IPS-NIHi11 (cell line): ENCODE results near the gene SPDYA.

Experiments
- DNase-seq: peaks from one replicate; pipeline ENCODE4 v3.0.0; 2012; ENCODE audit warnings: mixed read lengths, low spot score

Gene SPDYA

DNA sequence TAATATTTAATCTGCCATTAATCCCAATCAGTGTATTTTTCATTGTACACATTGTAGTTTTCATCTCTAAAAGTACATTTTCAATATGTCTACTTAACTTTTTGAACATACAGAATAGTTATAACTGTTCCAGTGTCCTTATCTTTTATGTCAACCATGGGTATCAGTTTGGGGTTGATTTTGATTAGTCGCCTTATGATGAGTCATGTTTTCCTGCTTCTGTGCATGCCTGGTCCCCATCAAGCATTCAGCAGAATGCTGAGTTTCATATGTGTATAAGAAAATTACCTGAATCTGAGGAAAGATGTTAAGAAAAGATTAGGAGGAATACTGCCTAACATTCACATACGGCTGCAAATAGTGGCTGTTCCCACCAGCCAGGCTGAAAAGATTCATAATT is 17.7 kb downstream of the SPDYA start:
- no peak for DNase-seq

- no peak for DNase-seq
These were observed 23.3 kb downstream of the SPDYA start for GRCh38 chr2:28833740-28834470.

DNA sequence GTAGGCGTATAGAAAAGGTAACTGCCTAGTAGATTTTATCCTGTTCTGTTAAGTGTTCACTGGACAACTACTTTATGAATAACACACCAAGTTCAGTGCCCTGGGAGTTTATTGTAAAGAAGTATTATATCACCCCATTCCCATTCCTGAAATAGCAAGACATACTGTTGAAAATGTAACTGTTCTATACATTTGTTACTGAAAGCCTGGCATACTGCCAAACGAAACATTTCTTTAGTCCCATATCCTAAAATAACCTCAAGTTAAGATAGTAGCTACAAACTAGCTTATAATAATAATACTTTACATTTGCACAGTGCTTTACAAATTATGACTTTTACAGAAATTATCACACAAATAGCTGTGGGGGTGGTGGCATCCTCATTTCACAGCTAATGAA is 25.1 kb downstream of the SPDYA start:
- no peak for DNase-seq

GRCh38 chr2:28838971-28839370 is 28.3 kb downstream of the SPDYA start:
- no peak for DNase-seq

GRCh38 chr2:28842042-28842441 is 31.4 kb downstream of the SPDYA start:
- DNase-seq: no peak

- no peak for DNase-seq
These were observed 44.6 kb downstream of the SPDYA start for GRCh38 chr2:28855193-28855592.

DNA sequence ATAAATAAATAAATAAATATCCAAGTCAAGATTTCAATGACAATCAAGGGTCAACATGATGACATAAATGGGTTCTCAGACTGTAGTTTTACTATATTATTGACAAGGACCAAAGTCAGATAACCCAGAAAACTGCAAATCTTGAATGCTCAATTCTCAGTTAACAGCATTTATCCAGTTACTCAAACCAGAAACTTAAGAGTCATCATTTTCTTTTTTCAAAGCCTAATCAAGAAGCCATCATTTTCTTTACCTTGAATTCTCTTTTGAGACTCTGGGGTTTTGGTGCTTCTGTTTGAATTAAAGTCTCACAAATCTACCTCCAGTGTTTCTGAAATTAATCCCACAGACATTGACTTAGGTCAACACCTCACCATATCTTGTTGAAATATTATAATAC is 45.3 kb downstream of the SPDYA start:
- no peak for DNase-seq

DNA sequence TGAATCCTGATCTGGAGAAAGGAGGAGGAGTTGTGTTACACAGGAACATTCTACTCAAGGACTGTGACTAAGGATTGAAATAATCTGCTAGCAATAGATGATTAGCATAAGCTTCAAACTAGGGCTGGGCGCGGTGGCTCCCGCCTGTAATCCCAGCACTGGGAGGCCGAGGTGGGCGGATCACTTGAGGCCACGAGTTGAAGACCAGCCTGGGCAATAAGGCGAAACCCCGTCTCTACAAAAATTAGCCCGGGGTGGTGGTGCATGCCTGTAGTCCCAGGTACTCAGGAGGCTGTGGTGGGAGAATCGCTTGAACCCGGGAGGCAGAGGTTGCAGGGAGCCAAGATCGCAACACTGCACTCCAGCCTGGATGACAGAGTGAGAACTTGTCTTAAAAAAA is 58.0 kb downstream of the SPDYA start:
- no peak for DNase-seq

DNA sequence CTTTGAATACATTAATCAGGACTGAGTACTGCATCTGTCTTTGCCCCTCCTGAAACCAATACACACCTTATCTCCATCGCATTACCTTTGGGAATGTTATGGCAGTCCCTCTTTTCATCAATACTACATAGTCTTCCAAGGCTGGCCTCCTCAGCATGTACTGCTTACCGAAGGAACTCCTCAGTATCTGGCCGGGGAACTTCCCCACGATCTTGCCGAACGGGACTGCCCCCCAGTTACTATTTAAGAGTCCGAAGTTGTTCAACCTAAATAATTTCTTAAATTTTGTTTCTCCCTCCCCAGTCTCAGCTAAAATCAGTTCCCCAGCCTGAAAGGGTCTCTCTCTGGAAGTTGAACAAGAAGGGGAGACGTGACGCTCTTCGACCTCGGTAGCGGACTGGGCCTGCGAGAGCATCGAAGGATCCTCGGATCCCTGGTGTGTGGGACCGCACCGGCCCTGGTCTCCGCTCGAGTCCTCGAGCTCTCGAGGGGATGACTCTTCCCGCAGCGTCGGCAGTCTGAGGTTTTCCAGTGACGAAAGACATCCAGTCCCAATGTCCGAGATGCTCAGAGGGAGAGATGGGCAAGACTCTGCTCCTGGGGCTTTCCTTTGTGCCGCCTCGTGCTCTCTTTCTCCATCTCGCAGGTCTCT is 59.0 kb downstream of the SPDYA start:
- peak; percentile 3 for DNase-seq

GRCh38 chr2:28870146-28870891 is 59.7 kb downstream of the SPDYA start, which contains the start of gene TRMT61B:
Gene TRMT61B (minus strand): TSS chr2:28870309. CDS start chr2:28870277, 32 bp downstream.
- DNase-seq: peak; percentile 98

DNA sequence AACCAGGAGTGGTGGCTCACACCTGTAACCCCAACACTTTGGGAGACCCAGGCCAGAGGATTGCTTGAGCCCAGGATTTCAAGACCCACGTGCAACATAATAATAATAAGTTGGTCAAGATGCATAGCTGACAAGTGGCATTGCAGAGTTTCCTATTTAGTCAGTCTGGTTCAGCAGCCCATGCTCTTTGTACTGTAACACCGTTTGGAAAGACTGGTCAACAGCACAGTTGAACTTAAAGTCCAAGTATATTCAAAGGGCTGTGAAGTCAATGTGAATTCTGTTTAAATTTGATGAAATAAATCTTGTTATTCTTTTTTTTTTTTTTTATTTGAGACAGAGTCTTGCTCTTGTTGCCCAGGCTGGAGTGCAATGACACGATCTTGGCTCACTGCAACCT is 61.0 kb downstream of the SPDYA start:
- DNase-seq: no peak

DNA sequence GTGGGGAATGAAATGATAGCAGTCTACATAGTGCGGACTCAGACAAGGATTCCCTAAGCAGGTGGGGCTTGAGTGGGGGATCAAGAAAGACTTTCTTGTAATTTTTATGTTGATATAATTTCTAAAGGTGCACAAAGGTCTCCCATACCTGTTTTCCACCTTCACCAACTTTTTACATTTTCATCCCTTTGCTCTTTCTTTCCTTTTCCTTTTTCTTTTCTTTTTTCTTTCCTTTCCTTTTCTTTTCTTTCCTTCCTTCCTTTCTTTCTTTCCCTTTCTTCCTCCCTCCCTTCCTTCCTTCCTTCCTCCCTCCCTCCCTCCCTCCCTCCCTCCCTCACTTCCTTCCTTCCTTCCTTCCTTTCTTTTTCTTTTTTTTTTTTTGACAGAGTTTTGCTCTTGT is 69.6 kb downstream of the SPDYA start:
- DNase-seq: no peak

GRCh38 chr2:28893488-28893887 is 82.9 kb downstream of the SPDYA start:
- DNase-seq: no peak

GRCh38 chr2:28894470-28895188 is 84.0 kb downstream of the SPDYA start, which contains the start of gene WDR43:
Gene WDR43 (plus strand): TSS chr2:28894667. CDS start chr2:28894699, 32 bp downstream.
- peak; percentile 98 for DNase-seq

GRCh38 chr2:28895189-28895893 is 84.7 kb downstream of the SPDYA start:
- peak; percentile 15 for DNase-seq

DNA sequence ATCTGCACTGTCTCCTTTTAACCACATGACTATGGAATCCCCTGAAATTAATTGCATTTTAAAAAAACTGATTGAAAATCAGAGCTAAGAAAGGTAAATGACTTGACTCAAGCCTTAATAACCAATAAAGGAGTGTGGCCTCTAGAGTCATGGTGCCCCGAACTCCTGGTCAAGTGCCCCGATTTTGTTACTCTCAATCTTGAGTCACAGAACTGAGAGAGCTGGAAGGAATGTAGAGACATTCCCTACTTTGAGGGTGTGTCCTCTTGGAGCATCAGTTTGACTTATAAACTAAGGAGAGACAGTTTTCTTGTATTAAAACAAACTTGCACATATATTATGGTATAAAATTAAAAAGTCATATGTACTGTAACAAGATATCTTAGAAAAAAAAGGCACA is 86.3 kb downstream of the SPDYA start:
- DNase-seq: no peak

- DNase-seq: no peak
These were observed 87.4 kb downstream of the SPDYA start for GRCh38 chr2:28898048-28898447.
